HEK293 (cell line): Measurements from ENCODE around the gene TMEM123.

ENCODE experiments used
- HOXD13 ChIP-seq: sonication (generic); formaldehyde crosslinking; IDR thresholded peaks from 2 replicates; pipeline ENCODE4 v1.8.0; 2022; ENCODE audit warnings: missing genetic modification reagents, borderline replicate concordance
- RBAK ChIP-seq: fragments of 450-650 bp; formaldehyde crosslinking; IDR thresholded peaks from 2 replicates; pipeline ENCODE4 v1.5.1; 2016; ENCODE audit warnings: missing biosample characterization, missing genetic modification characterization
- TCF7L2 ChIP-seq: IDR thresholded peaks from 2 replicates; pipeline ENCODE4 v1.6.1; 2011; ENCODE audit warnings: low read depth, mild to moderate bottlenecking, inconsistent platforms, low read length, moderate library complexity, borderline replicate concordance
- ZNF830 ChIP-seq: fragments of 450-650 bp; IDR thresholded peaks from 2 replicates; pipeline ENCODE4 v1.5.0; 2018; ENCODE audit warnings: missing biosample characterization, missing genetic modification characterization, low read depth, mild to moderate bottlenecking, moderate library complexity
- TF ChIP-seq, protein P1 (sequence below): fragments of 450-650 bp; formaldehyde crosslinking; IDR thresholded peaks from 2 replicates; pipeline ENCODE4 v1.5.1; 2017; ENCODE audit warnings: missing biosample characterization, missing genetic modification characterization
- TF ChIP-seq, protein P2 (sequence below): fragments of 450-650 bp; formaldehyde crosslinking; IDR thresholded peaks from 2 replicates; pipeline ENCODE4 v1.5.1; 2016; ENCODE audit warnings: missing biosample characterization, missing genetic modification characterization
- TF ChIP-seq, protein P3 (sequence below): fragments of 450-650 bp; formaldehyde crosslinking; IDR thresholded peaks from 2 replicates; pipeline ENCODE4 v1.5.1; 2016; ENCODE audit warnings: missing biosample characterization, missing genetic modification characterization, low read depth
- TF ChIP-seq, protein P4 (sequence below): fragments of 450-650 bp; formaldehyde crosslinking; IDR thresholded peaks from 2 replicates; pipeline ENCODE4 v1.5.1; 2016; ENCODE audit warnings: missing biosample characterization, missing genetic modification characterization

DNA sequence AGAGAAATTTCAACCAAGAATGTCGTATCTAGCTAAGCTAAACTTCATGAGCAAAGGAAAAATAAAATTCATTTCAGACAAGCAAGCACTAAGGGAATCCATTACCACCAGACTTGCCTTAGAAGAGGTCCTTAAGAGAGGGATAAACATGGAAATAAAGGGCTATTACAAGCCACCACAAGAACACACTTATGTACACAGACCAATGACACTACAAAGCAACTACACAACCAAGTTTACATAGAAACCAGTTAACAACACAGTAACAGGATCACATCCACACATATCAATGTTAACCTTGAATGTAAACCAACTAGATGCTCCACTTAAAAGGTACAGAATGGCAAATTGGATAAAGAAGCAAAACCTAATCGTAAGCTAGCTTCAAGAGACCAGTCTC, 38.0 kb downstream of the TMEM123 start:
- TF ChIP-seq, protein P1, sequence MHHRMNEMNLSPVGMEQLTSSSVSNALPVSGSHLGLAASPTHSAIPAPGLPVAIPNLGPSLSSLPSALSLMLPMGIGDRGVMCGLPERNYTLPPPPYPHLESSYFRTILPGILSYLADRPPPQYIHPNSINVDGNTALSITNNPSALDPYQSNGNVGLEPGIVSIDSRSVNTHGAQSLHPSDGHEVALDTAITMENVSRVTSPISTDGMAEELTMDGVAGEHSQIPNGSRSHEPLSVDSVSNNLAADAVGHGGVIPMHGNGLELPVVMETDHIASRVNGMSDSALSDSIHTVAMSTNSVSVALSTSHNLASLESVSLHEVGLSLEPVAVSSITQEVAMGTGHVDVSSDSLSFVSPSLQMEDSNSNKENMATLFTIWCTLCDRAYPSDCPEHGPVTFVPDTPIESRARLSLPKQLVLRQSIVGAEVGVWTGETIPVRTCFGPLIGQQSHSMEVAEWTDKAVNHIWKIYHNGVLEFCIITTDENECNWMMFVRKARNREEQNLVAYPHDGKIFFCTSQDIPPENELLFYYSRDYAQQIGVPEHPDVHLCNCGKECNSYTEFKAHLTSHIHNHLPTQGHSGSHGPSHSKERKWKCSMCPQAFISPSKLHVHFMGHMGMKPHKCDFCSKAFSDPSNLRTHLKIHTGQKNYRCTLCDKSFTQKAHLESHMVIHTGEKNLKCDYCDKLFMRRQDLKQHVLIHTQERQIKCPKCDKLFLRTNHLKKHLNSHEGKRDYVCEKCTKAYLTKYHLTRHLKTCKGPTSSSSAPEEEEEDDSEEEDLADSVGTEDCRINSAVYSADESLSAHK (tag by site-specific recombination) = no peak
- TF ChIP-seq RBAK (tag by site-specific recombination) = no peak
- no peak for TF ChIP-seq ZNF830 (tag by site-specific recombination)
- TF ChIP-seq, protein P2, sequence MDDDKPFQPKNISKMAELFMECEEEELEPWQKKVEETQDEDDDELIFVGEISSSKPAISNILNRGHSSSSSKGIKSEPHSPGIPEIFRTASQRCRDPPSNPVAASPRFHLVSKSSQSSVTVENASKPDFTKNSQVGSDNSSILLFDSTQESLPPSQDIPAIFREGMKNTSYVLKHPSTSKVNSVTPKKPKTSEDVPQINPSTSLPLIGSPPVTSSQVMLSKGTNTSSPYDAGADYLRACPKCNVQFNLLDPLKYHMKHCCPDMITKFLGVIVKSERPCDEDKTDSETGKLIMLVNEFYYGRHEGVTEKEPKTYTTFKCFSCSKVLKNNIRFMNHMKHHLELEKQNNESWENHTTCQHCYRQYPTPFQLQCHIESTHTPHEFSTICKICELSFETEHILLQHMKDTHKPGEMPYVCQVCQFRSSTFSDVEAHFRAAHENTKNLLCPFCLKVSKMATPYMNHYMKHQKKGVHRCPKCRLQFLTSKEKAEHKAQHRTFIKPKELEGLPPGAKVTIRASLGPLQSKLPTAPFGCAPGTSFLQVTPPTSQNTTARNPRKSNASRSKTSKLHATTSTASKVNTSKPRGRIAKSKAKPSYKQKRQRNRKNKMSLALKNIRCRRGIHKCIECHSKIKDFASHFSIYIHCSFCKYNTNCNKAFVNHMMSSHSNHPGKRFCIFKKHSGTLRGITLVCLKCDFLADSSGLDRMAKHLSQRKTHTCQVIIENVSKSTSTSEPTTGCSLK = no peak
- TF ChIP-seq, protein P3, sequence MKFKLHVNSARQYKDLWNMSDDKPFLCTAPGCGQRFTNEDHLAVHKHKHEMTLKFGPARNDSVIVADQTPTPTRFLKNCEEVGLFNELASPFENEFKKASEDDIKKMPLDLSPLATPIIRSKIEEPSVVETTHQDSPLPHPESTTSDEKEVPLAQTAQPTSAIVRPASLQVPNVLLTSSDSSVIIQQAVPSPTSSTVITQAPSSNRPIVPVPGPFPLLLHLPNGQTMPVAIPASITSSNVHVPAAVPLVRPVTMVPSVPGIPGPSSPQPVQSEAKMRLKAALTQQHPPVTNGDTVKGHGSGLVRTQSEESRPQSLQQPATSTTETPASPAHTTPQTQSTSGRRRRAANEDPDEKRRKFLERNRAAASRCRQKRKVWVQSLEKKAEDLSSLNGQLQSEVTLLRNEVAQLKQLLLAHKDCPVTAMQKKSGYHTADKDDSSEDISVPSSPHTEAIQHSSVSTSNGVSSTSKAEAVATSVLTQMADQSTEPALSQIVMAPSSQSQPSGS (tag by site-specific recombination) = no peak
- no peak for TF ChIP-seq HOXD13 (CRISPR knock-in tag)
- TF ChIP-seq, protein P4, sequence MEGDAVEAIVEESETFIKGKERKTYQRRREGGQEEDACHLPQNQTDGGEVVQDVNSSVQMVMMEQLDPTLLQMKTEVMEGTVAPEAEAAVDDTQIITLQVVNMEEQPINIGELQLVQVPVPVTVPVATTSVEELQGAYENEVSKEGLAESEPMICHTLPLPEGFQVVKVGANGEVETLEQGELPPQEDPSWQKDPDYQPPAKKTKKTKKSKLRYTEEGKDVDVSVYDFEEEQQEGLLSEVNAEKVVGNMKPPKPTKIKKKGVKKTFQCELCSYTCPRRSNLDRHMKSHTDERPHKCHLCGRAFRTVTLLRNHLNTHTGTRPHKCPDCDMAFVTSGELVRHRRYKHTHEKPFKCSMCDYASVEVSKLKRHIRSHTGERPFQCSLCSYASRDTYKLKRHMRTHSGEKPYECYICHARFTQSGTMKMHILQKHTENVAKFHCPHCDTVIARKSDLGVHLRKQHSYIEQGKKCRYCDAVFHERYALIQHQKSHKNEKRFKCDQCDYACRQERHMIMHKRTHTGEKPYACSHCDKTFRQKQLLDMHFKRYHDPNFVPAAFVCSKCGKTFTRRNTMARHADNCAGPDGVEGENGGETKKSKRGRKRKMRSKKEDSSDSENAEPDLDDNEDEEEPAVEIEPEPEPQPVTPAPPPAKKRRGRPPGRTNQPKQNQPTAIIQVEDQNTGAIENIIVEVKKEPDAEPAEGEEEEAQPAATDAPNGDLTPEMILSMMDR (tag by site-specific recombination) = no peak
- no peak for TF ChIP-seq TCF7L2
